Ovary (tissue), 10 donors: ENCODE measurements around the gene STMN3. TPM values are rescaled to one million over a fixed set of nuclear protein-coding genes. Genes with fewer than 3 reads are reported as not detected.
A peak's percentile ranks its signal among the peaks of the same experiment; 100 is the strongest.

ENCODE experiments used
- DNase-seq, 5 donors: peaks; one replicate each; pipeline ENCODE4 v3.0.0-alpha.2; 2019 to 2020
- H3K27ac ChIP-seq, 2 donors: fragments of 200-600 bp; one replicate each; pipeline versions ENCODE4 v1.5.1 to v1.8.0; 2019 to 2022
- H3K27me3 ChIP-seq: fragments of 200-600 bp; one replicate; pipeline ENCODE4 v1.8.0; 2022
- H3K36me3 ChIP-seq: fragments of 200-600 bp; sonication (generic); one replicate; pipeline ENCODE4 v1.5.1; 2019
- H3K4me1 ChIP-seq: one replicate; pipeline ENCODE4 v1.8.1; 2013; ENCODE audit warnings: mild to moderate bottlenecking, moderate library complexity; ENCODE audit not compliant: insufficient read depth
- H3K4me3 ChIP-seq: fragments of 200-600 bp; sonication (generic); one replicate; pipeline ENCODE4 v1.5.1; 2017
- H3K9me3 ChIP-seq, 2 donors: fragments of 200-600 bp in 1 of 2; sonication (generic) in 1 of 2; one replicate each; pipeline versions ENCODE4 v1.5.1 to v1.8.1; 2013 to 2019; ENCODE audit warnings: mild to moderate bottlenecking in 1 of 2, moderate library complexity in 1 of 2
- EP300 ChIP-seq: sonication (generic); formaldehyde crosslinking; IDR thresholded peaks from one replicate; pipeline ENCODE4 v1.6.1; 2017; ENCODE audit warnings: antibody characterized with exemption
- POLR2A ChIP-seq: fragments of 450-650 bp; IDR thresholded peaks from one replicate; pipeline ENCODE4 v1.6.1; 2017; ENCODE audit warnings: antibody characterized with exemption, mild to moderate bottlenecking, moderate library complexity
- WGBS, 3 donors: extraction: QIAGEN DNeasy Blood & Tissue Kit in 1 of 3; methylation state at CpG; one replicate each; pipeline versions ENCODE4 v1.1.5 to v1.1.7; 2013 to 2017; 5-methylcytosine and 5-hydroxymethylcytosine counted together
- intact Hi-C, 4 donors: fragments of 100-400 bp; cut with DNase I; formaldehyde crosslinking; loops; one replicate each; pipeline versions ENCODE4 v1.11.0 to v1.15.1; 2022 to 2023
- long read RNA-seq, 3 donors: library from polyadenylated mRNA in 2 of 3; unstranded in 2 of 3; transcript quantifications; one replicate each; pipeline ENCODE4 v2.0.0 and lab custom pipeline, GENCODE V29; 2021 to 2026
- polyA plus RNA-seq, 2 donors: library from polyadenylated mRNA; stranded (reverse); fragments of 200-250 nt in 1 of 2; fragments of 350-450 nt in 1 of 2; fragmentation: Illumina TruSeq in 1 of 2; extraction: RNeasy Lipid Tissue Mini Kit (QIAGEN cat#74804) in 1 of 2; gene quantifications; one replicate each; pipeline ENCODE4 v1.2.3, GENCODE V29; 2013 to 2014
- total RNA-seq, 7 donors: library from RNA; depleted of rRNA in 2 of 7; stranded (reverse); fragments of >200 nt in 2 of 7; fragmentation: NEBNext Ultra II Directional in 3 of 7; extraction: Animal tissue kit (Norgen Biotek cat#: 25700) in 3 of 7; gene quantifications; one replicate each; pipeline versions ENCODE4 v1.1.0 to v1.2.4, GENCODE V29; 2016 to 2023
- TF ChIP-seq, protein P1 (sequence below), 3 donors: fragments of 450-650 bp in 2 of 3; fragments of 200-600 bp in 1 of 3; IDR thresholded peaks; one replicate each; pipeline versions ENCODE4 v1.5.1 to v1.8.0; 2016 to 2022; ENCODE audit warnings: antibody characterized with exemption in 3 of 3, mild to moderate bottlenecking in 1 of 3
- donor health status: DM: no; HTN: no; CAD: no; lungs with moderate emphysema.
- donor health status: DM: no; HTN: no; CAD: no.
- donor health status: Bipolar disorder and iron deficiency.
- donor health status: DM: yes; HTN: yes; CAD: no.
- donor health status: DM: no; HTN: no; CAD: no.
- donor health status: DM: yes; HTN: yes; CAD: no.

Gene STMN3
- total RNA-seq (10 to 100 TPM; 17.3 to 91.1 (median 58.7) TPM), polyA plus RNA-seq (10 to 100 TPM in 1 of 2 donors, 1 to 10 TPM in 1; 7.4 to 62.1 TPM)
- long read RNA-seq, donor 1, transcript STMN3-201 (5 exons, 2,255 nt), result major isoform, 38 of 48 reads
- long read RNA-seq, donor 1, partial matches to known transcripts, result 5 of 48 reads
- long read RNA-seq, donor 1, other reads (novel, unspliced or antisense), result 5 of 48 reads
- long read RNA-seq, donor 2, transcript STMN3-201 (5 exons, 2,255 nt), result major isoform, 12 of 12 reads
- long read RNA-seq, donor 2, partial matches to known transcripts, result 0 of 12 reads
- long read RNA-seq, donor 2, other reads (novel, unspliced or antisense), result 0 of 12 reads
- long read RNA-seq, donor 3, transcript STMN3-201 (5 exons, 2,255 nt), result major isoform, 106 of 163 reads
- long read RNA-seq, donor 3, partial matches to known transcripts, result 50 of 163 reads
- long read RNA-seq, donor 3, other reads (novel, unspliced or antisense), result 7 of 163 reads

DNA sequence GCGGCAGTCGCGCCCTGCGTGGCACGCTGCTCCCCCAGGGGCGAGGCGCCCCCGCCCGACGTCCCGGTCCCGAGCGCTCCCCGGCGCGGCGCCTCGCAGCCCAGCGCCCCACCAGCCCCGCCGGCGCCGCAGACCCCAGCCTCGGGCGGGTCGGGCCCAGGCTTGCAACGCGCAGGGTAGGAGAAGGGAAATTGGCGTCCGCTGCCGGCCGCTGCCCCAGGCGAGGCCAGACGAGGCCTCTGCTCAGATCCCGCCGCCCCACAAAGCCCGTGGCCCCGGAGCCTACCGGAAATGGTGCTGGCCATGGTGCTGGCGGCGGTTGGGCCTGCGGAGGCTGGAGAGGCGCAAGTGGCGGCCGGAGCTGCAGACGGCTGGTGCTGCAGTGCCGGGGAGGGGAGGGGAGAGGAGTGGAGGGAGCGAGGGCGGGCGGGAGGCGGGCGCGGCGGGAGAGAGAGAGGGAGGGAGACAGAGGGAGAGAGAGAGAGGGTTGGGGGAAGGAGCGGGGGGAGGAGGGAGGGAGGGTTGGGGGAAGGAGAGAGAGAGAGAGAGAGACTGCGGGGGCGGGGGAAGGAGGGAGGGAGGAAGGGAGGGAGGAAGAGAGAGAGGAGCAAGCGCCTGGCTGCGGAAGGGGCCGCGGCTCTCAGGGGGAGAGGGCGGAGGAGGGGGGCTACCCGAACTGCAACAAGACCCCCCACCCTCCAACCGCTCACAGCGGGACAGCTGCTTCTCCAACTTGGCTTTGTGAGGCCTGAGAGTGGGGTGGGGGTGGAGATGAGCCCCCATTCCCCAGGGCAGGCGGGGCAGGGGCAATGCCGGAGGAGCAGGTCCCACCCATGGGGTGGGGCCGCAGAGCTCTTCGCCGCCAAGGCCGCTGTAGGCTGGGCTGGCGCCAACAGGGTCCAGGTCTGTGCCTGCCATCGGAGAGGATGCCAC is at the start of gene STMN3:
Gene STMN3, minus strand, starts transcription at position 384 of the 933 bp plus-strand sequence. Its CDS starts 79 bp downstream, at position 305.
- H3K4me3 ChIP-seq, result peak within 1 kb of the TSS; percentile 41
- intact Hi-C loops, result no loop called here
- peaks cover 21% of the 10 kb centered on the region for H3K4me1 ChIP-seq
- no peaks in the 10 kb centered on the region for H3K27me3 ChIP-seq
- H3K9me3 ChIP-seq, result no peaks in the 10 kb centered on the region
- H3K27ac ChIP-seq, result peak within 1 kb of the TSS in 1 of 2 donors; percentile 41
- H3K36me3 ChIP-seq, result no peaks in the 10 kb centered on the region
- peak; percentile 26 for TF ChIP-seq POLR2A
- TF ChIP-seq EP300, result no peak
- peak; percentile 93 to 97 (median 94) for DNase-seq
- 1 to 3% (median 1%) methylated on average over 17 to 73 of the region's 73 CpGs for WGBS, 3 donors

DNA sequence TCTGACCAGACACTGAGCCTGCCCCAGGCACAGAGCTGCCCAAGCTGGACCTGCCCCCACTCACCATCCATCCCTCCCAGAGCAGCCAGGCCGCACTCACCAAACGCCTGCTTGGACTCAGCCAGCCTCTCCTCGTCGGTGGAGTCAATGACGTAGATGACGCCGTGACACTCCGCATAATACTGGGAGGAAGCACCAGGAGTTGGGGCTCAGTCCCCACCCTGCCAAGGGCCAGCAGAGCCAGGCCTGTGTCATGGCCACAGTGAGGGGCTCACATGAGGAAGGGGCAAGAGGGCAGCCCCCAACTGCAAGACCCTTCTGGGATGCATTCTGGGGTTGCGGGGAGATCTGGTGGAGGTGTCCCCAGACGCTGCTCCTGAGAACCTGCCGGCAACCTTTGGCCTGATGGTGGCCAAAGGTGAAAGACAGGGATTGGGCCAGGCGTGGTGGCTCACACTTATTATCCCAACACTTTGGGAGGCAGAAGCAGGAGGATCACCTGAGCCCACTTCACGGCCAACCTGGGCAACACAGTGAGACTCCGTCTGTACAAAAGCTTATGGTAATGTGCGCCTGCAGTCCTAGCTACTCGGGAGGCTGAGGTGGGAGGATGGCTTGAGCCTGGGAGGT is 48.9 kb upstream of the STMN3 start:
- no peak for TF ChIP-seq POLR2A
- no peak for TF ChIP-seq EP300
- TF ChIP-seq, protein P1, sequence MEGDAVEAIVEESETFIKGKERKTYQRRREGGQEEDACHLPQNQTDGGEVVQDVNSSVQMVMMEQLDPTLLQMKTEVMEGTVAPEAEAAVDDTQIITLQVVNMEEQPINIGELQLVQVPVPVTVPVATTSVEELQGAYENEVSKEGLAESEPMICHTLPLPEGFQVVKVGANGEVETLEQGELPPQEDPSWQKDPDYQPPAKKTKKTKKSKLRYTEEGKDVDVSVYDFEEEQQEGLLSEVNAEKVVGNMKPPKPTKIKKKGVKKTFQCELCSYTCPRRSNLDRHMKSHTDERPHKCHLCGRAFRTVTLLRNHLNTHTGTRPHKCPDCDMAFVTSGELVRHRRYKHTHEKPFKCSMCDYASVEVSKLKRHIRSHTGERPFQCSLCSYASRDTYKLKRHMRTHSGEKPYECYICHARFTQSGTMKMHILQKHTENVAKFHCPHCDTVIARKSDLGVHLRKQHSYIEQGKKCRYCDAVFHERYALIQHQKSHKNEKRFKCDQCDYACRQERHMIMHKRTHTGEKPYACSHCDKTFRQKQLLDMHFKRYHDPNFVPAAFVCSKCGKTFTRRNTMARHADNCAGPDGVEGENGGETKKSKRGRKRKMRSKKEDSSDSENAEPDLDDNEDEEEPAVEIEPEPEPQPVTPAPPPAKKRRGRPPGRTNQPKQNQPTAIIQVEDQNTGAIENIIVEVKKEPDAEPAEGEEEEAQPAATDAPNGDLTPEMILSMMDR (IDR thresholded peaks at IDR 0.05), result no peak
- intact Hi-C loops, result no loop called here
- no peaks in the 10 kb centered on the region for H3K27me3 ChIP-seq
- no peak overlapping the region for H3K4me3 ChIP-seq
- WGBS, 3 donors, result 88 to 90% (median 89%) methylated on average over 16 of the region's 16 CpGs
- peaks cover 4% of the 10 kb centered on the region for H3K4me1 ChIP-seq
- H3K36me3 ChIP-seq, result no peaks in the 10 kb centered on the region
- peak in 2 of 5 donors; percentile 20 to 36 for DNase-seq
- no peaks in the 10 kb centered on the region for H3K9me3 ChIP-seq
- H3K27ac ChIP-seq, result no peak overlapping the region

DNA sequence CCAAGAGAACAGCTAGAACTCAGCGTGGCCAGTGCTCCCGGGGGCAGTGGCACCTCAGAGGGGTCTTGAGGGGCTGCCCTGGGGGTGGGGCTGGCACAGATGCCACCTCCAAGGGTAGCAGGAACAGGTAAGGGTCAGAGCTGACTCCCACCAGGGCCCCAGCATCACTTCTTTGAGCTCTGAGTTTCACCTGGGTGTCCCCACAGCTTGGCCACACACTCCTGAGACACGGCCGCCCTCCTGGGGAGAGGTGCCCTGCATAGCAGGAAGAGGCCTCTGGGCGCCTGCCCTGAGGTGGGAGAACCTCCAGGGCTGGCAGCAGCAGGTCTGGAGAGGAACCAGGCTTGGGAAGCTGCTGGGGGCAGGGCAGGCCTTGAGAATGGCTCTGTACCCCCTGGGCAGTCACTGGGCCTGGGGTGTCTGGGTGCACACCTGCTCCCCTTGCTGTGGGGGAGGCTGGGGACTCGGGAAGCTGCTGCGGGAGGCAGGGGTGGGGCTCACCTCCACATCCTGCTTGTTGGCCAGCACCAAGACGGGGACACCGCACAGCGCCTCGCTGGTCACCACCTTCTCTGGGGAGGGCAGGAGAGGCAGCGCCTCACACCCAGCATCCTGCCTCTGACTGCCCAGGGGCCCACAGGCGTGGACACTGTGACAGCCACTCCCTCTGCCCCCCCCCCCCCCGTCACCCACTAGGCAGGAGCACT is 48.3 kb upstream of the STMN3 start:
- peaks cover 2% of the 10 kb centered on the region for H3K4me1 ChIP-seq
- no peak overlapping the region for H3K4me3 ChIP-seq
- no peaks in the 10 kb centered on the region for H3K9me3 ChIP-seq
- intact Hi-C loops, result no loop called here
- no peak overlapping the region for H3K27ac ChIP-seq
- 74 to 80% (median 75%) methylated on average over 11 to 14 of the region's 14 CpGs for WGBS, 3 donors
- TF ChIP-seq, protein P1 (IDR thresholded peaks at IDR 0.05), result no peak
- TF ChIP-seq POLR2A (no peak), EP300 (no peak)
- H3K27me3 ChIP-seq, result no peaks in the 10 kb centered on the region
- H3K36me3 ChIP-seq, result no peaks in the 10 kb centered on the region
- peak in 1 of 5 donors; percentile 32 for DNase-seq

DNA sequence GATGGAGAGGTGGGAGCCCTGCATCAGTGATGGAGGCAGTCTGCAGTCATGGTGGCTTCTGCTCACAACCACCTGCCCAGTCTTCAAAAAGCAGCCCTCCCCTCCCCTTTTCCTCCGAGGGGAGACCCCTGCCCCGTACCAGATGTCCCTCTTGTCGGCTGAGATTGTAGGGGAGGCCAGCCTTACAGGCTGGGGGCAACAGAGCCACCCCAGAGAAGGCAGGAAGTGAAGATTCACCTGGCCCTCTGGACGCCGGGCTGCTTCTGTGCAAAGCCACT is 47.8 kb upstream of the STMN3 start:
- Histone ChIP-seq H3K9me3 (no peaks in the 10 kb centered on the region), H3K27ac (no peak overlapping the region), H3K4me3 (no peak overlapping the region), H3K27me3 (no peaks in the 10 kb centered on the region), H3K36me3 (no peaks in the 10 kb centered on the region), H3K4me1 (peaks cover 2% of the 10 kb centered on the region)
- 68 to 70% (median 68%) methylated on average over 5 of the region's 5 CpGs for WGBS, 3 donors
- TF ChIP-seq POLR2A, result no peak
- no peak for DNase-seq
- intact Hi-C loops, result no loop called here
